Measurements from ENCODE around the gene CCNYL1. TPM values are rescaled to one million over a fixed set of nuclear protein-coding genes. Genes with fewer than 3 reads are reported as not detected.

Gene CCNYL1
- total RNA-seq (2022; extraction: Qiagen RNA extraction; ENCODE audit: low read depth) = 19.5 to 25.0 TPM (median 20.7 TPM) in 5 replicates

GRCh38 chr2:207710814-207711740, at the start of gene CCNYL1:
CCNYL1 (plus strand) TSS chr2:207711640; CDS start chr2:207711897, 257 bp downstream.

Other genes starting within 250 kb of the CCNYL1 start
- 19.3 to 33.8 TPM (median 29.1 TPM) in 5 replicates for gene CREB1, start 181.7 kb upstream of the CCNYL1 start, total RNA-seq (2022; extraction: Qiagen RNA extraction; ENCODE audit: low read depth)
- gene METTL21A, start 86.2 kb upstream of the CCNYL1 start, total RNA-seq (2022; extraction: Qiagen RNA extraction; ENCODE audit: low read depth) = 29.1 to 32.7 TPM (median 30.8 TPM) in 5 replicates
- gene FZD5, start 58.3 kb downstream of the CCNYL1 start, total RNA-seq (2022; extraction: Qiagen RNA extraction; ENCODE audit: low read depth) = 4.7 to 5.5 TPM (median 5.1 TPM) in 5 replicates

Measured in A549 treated with CpdA at 1 μM for 4 hours (cell line).